Bronchial epithelial cell (primary cell): ENCODE measurements around the gene TST. TPM values are rescaled to one million over a fixed set of nuclear protein-coding genes. Genes with fewer than 3 reads are reported as not detected.

Experiments used
- DNase-seq: peaks from one replicate; pipeline ENCODE4 v3.0.0-alpha.2; 2010; ENCODE audit warnings: low read depth
- FAIRE-seq: peaks from 2 replicates; lab custom pipeline; 2011; peaks lifted over from hg19 to GRCh38; lab: Jason Lieb, UNC
- H3K27me3 ChIP-seq: 2 replicates; pipeline ENCODE4 v1.5.1; 2011; ENCODE audit warnings: low read length; ENCODE audit not compliant: control insufficient read depth, insufficient read depth
- H3K36me3 ChIP-seq: 2 replicates; pipeline ENCODE4 v1.5.1; 2011; ENCODE audit warnings: low read length; ENCODE audit not compliant: control insufficient read depth, insufficient read depth
- H3K4me3 ChIP-seq: 2 replicates; pipeline ENCODE4 v1.5.1; 2011; ENCODE audit warnings: mild to moderate bottlenecking, low read depth, low read length, control low read depth
- CTCF ChIP-seq: IDR thresholded peaks from 2 replicates; pipeline ENCODE4 v1.5.1; 2011; ENCODE audit warnings: mild to moderate bottlenecking, moderate library complexity, low read length, control low read depth, inconsistent platforms; ENCODE audit not compliant: insufficient read depth, severe bottlenecking
- total RNA-seq: library from RNA; depleted of rRNA; stranded (reverse); fragments of >200 nt; gene quantifications from 2 replicates; pipeline ENCODE4 v1.2.1, GENCODE V29; 2014

TST gene
- total RNA-seq, 1 donor from 2014 or later, result 45.8 TPM

- peak within 1 kb of the TSS; percentile 47 for H3K4me3 ChIP-seq
- DNase-seq (peak; percentile 27), FAIRE-seq (no peak)
- TF ChIP-seq CTCF, result no peak
- peaks cover 2% of the 10 kb centered on the region for H3K36me3 ChIP-seq
- no peaks in the 10 kb centered on the region for H3K27me3 ChIP-seq
Observed at GRCh38 chr22:37051391-37052385, 32.4 kb upstream of the TST start, which contains the start of gene KCTD17. Gene KCTD17 (plus strand): TSS chr22:37051742. CDS start chr22:37051761, 19 bp downstream.

- no peak for TF ChIP-seq CTCF
- no peak overlapping the region for H3K4me3 ChIP-seq
- no peaks in the 10 kb centered on the region for H3K27me3 ChIP-seq
- no peaks in the 10 kb centered on the region for H3K36me3 ChIP-seq
- FAIRE-seq (no peak), DNase-seq (no peak)
Observed at GRCh38 chr22:37050913-37051312, 31.7 kb upstream of the TST start.

- FAIRE-seq (no peak), DNase-seq (no peak)
- no peak for TF ChIP-seq CTCF
- Histone ChIP-seq H3K36me3 (no peaks in the 10 kb centered on the region), H3K27me3 (no peaks in the 10 kb centered on the region), H3K4me3 (no peak overlapping the region)
Observed at GRCh38 chr22:37049224-37049623, 30.0 kb upstream of the TST start.

GRCh38 chr22:37048133-37048532 lies 28.9 kb upstream of the TST start:
- FAIRE-seq (no peak), DNase-seq (no peak)
- no peaks in the 10 kb centered on the region for H3K27me3 ChIP-seq
- H3K36me3 ChIP-seq, result no peaks in the 10 kb centered on the region
- H3K4me3 ChIP-seq, result no peak overlapping the region
- no peak for TF ChIP-seq CTCF

GRCh38 chr22:37047006-37047405 lies 27.8 kb upstream of the TST start:
- FAIRE-seq (no peak), DNase-seq (no peak)
- no peak overlapping the region for H3K4me3 ChIP-seq
- TF ChIP-seq CTCF, result no peak
- H3K36me3 ChIP-seq, result no peaks in the 10 kb centered on the region
- no peaks in the 10 kb centered on the region for H3K27me3 ChIP-seq
